Smooth muscle cell (in vitro differentiated cells): Measurements from ENCODE around the gene STPG4. TPM values are rescaled to one million over a fixed set of nuclear protein-coding genes. Genes with fewer than 3 reads are reported as not detected.

ENCODE experiments used
- DNase-seq: peaks from one replicate; lab custom pipeline; 2025; ENCODE audit not compliant: unreplicated experiment; lab: John Stamatoyannopoulos, UW
- H2AFZ ChIP-seq: fragments of 200-600 bp; sonication (generic); 2 replicates; pipeline ENCODE4 v1.6.0; 2016; ENCODE audit warnings: antibody characterized with exemption, low read depth, mild to moderate bottlenecking
- H3F3A ChIP-seq: fragments of 200-600 bp; sonication (generic); 2 replicates; pipeline ENCODE4 v1.6.0; 2017; ENCODE audit warnings: antibody characterized with exemption, low read depth
- H3K27ac ChIP-seq: fragments of 200-600 bp; sonication (generic); 2 replicates; pipeline ENCODE4 v1.5.1; 2016; ENCODE audit warnings: low read depth, mild to moderate bottlenecking
- H3K27me3 ChIP-seq: fragments of 200-600 bp; sonication (generic); 2 replicates; pipeline ENCODE4 v1.6.1; 2016; ENCODE audit warnings: low read depth, mild to moderate bottlenecking
- H3K36me3 ChIP-seq: fragments of 200-600 bp; sonication (generic); 2 replicates; pipeline ENCODE4 v1.5.1; 2016; ENCODE audit warnings: low read depth
- H3K4me1 ChIP-seq: fragments of 200-600 bp; sonication (generic); 2 replicates; pipeline ENCODE4 v1.5.1; 2016; ENCODE audit warnings: low read depth
- H3K4me2 ChIP-seq: fragments of 200-600 bp; sonication (generic); 2 replicates; pipeline ENCODE4 v1.6.0; 2016; ENCODE audit warnings: mild to moderate bottlenecking
- H3K4me3 ChIP-seq: fragments of 200-600 bp; sonication (generic); 2 replicates; pipeline ENCODE4 v1.5.1; 2016; ENCODE audit warnings: mild to moderate bottlenecking
- H3K79me2 ChIP-seq: fragments of 200-600 bp; sonication (generic); 2 replicates; pipeline ENCODE4 v1.6.0; 2016; ENCODE audit warnings: low read depth, mild to moderate bottlenecking
- H3K9ac ChIP-seq: fragments of 200-600 bp; sonication (generic); 2 replicates; pipeline ENCODE4 v1.6.0; 2016; ENCODE audit warnings: low read depth
- H3K9me3 ChIP-seq: fragments of 200-600 bp; sonication (generic); replicated peaks from 2 replicates; pipeline ENCODE4 v1.5.1; 2016; ENCODE audit warnings: low read depth
- H4K20me1 ChIP-seq: fragments of 200-600 bp; sonication (generic); 2 replicates; pipeline ENCODE4 v1.6.0; 2016; ENCODE audit warnings: low read depth
- WGBS: methylation state at CpG from one replicate; pipeline ENCODE4 v1.1.7; 2016; ENCODE audit warnings: low lambda C conversion rate; 5-methylcytosine and 5-hydroxymethylcytosine counted together
- polyA plus RNA-seq: library from polyadenylated mRNA; unstranded; fragments of >200 nt; fragmentation: Nextera tagmentation; extraction: Ambion mirVana; gene quantifications from 2 replicates; pipeline ENCODE4 v1.2.1, GENCODE V29; 2016
- total RNA-seq: library from RNA; depleted of rRNA; stranded (reverse); fragments of >200 nt; gene quantifications from 2 replicates; pipeline ENCODE4 v1.2.3, GENCODE V29; 2014
- TF ChIP-seq, protein P1 (sequence below): fragments of 200-600 bp; sonication (generic); IDR thresholded peaks from 2 replicates; pipeline ENCODE4 v1.5.1; 2017; ENCODE audit warnings: borderline replicate concordance, mild to moderate bottlenecking, antibody characterized with exemption; ENCODE audit not compliant: insufficient read depth, poor library complexity, severe bottlenecking

STPG4 gene
- total and polyA plus RNA-seq, 2 experiments from 2014 or later: 0.54 TPM; not detected in 1

DNA sequence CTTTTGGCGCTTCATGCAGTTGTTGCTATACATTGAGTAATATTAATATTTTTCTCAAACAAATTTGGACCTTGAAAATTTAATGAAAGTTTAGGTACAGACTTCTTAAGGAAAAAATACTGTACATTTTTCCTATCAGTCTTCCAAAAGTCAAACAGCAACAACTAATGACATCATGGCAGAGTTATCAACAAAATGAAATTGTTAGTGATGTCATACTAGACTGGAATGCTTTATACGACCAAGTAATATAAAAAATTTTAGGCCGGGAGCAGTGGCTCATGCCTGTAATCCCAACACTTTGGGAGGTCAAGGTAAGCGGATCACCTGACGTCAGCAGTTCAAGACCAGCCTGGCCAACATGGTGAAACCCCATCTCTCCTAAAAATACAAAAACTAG, 12.0 kb upstream of the STPG4 start:
- Histone ChIP-seq H3K4me2 (no peak overlapping the region), H3F3A (peaks cover 28% of the 10 kb centered on the region), H3K27me3 (no peaks in the 10 kb centered on the region), H3K27ac (peak overlapping the region; percentile 11), H3K79me2 (peaks cover 95% of the 10 kb centered on the region), H3K4me3 (no peak overlapping the region), H4K20me1 (peaks cover 98% of the 10 kb centered on the region), H3K4me1 (peaks cover 30% of the 10 kb centered on the region), H3K9me3 (no peaks in the 10 kb centered on the region), H2AFZ (no peak overlapping the region), H3K36me3 (peaks cover 9% of the 10 kb centered on the region), H3K9ac (no peak overlapping the region)
- no peak for DNase-seq
- TF ChIP-seq, protein P1, sequence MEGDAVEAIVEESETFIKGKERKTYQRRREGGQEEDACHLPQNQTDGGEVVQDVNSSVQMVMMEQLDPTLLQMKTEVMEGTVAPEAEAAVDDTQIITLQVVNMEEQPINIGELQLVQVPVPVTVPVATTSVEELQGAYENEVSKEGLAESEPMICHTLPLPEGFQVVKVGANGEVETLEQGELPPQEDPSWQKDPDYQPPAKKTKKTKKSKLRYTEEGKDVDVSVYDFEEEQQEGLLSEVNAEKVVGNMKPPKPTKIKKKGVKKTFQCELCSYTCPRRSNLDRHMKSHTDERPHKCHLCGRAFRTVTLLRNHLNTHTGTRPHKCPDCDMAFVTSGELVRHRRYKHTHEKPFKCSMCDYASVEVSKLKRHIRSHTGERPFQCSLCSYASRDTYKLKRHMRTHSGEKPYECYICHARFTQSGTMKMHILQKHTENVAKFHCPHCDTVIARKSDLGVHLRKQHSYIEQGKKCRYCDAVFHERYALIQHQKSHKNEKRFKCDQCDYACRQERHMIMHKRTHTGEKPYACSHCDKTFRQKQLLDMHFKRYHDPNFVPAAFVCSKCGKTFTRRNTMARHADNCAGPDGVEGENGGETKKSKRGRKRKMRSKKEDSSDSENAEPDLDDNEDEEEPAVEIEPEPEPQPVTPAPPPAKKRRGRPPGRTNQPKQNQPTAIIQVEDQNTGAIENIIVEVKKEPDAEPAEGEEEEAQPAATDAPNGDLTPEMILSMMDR: no peak
- WGBS: 93% methylated on average over 5 of the region's 5 CpGs

DNA sequence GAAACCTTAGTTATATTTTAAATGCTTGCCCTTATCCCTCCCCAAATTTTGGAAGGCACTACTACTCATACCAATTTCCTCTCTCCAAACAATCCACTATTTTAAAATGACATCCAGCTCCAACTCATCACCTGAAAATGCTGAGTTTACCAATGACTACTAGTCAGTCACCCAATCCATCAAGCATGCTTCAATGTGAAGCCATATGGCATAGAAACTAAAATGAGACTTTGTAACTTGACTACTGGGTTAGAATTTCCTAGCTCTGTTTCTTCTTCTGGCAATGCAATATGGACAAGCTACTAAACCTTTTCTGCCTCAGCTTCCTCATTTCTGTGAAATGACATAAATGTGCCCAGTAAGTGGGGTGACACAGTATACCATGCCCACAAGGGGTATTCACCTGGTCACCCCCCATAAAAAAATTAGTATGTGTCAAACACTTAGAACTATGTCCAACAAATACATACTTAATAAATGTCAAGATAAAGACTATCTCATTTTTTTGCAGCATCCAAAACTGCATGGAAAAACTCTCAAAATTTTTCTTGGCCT, 10.0 kb upstream of the STPG4 start:
- H3K27me3 ChIP-seq: no peaks in the 10 kb centered on the region
- no peak overlapping the region for H3K27ac ChIP-seq
- H3K9me3 ChIP-seq: no peaks in the 10 kb centered on the region
- no peak overlapping the region for H3K4me3 ChIP-seq
- peaks cover 41% of the 10 kb centered on the region for H3F3A ChIP-seq
- DNase-seq: no peak
- H4K20me1 ChIP-seq: peaks cover 98% of the 10 kb centered on the region
- peaks cover 83% of the 10 kb centered on the region for H3K79me2 ChIP-seq
- H3K9ac ChIP-seq: no peak overlapping the region
- no peak overlapping the region for H2AFZ ChIP-seq
- H3K36me3 ChIP-seq: peaks cover 25% of the 10 kb centered on the region
- TF ChIP-seq, protein P1: no peak
- peaks cover 10% of the 10 kb centered on the region for H3K4me1 ChIP-seq
- H3K4me2 ChIP-seq: no peak overlapping the region

DNA sequence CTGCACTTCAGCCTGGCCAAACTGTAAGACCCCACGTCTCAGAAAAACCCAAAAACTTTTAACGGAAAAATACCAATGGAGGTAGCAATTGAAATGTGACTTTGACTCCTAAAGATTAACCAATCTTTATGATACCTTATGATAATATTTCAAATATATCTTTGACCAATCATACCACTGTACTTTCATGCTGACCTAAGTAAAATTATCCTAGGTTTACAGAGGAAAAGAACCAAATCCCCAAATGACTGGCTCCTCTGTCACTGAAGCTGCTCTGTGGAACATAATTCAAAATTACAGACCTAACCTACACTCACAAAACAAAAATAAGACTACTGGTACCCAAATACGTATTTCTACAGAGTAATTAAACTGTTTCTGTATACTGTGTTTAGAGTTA, 7.7 kb upstream of the STPG4 start:
- peaks cover 60% of the 10 kb centered on the region for H3K79me2 ChIP-seq
- no peak overlapping the region for H3K4me3 ChIP-seq
- H3K27ac ChIP-seq: peak overlapping the region; percentile 41
- H2AFZ ChIP-seq: no peak overlapping the region
- no peak overlapping the region for H3K9ac ChIP-seq
- H4K20me1 ChIP-seq: peaks cover 87% of the 10 kb centered on the region
- H3K9me3 ChIP-seq: no peaks in the 10 kb centered on the region
- TF ChIP-seq, protein P1: no peak
- 96% methylated on average over 3 of the region's 3 CpGs for WGBS
- peaks cover 10% of the 10 kb centered on the region for H3K4me1 ChIP-seq
- no peak overlapping the region for H3K4me2 ChIP-seq
- no peaks in the 10 kb centered on the region for H3K27me3 ChIP-seq
- peaks cover 54% of the 10 kb centered on the region for H3F3A ChIP-seq
- DNase-seq: no peak
- H3K36me3 ChIP-seq: peaks cover 31% of the 10 kb centered on the region

DNA sequence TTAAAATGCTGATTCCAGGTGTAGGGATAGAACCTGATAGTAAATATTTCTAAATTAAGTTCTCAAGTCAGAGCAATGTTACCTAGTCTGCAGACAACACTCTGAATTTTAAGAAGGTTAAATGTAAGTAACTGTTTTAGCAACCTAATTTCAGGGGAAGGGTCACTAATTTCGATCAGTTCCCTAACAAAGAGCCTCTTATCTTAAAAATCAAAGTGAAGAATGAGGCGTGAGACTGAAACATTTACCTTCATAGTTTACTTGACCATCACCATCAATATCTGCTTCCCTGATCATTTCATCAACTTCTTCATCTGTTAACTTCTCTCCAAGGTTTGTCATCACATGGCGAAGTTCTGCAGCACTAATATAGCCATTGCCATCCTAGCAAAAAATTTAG, 6.4 kb upstream of the STPG4 start:
- H3K9ac ChIP-seq: no peak overlapping the region
- H3K36me3 ChIP-seq: peaks cover 31% of the 10 kb centered on the region
- H2AFZ ChIP-seq: no peak overlapping the region
- TF ChIP-seq, protein P1: no peak
- WGBS: 97% methylated on average over 3 of the region's 3 CpGs
- H3K27me3 ChIP-seq: no peaks in the 10 kb centered on the region
- H3K79me2 ChIP-seq: peaks cover 48% of the 10 kb centered on the region
- peaks cover 55% of the 10 kb centered on the region for H3F3A ChIP-seq
- no peaks in the 10 kb centered on the region for H3K9me3 ChIP-seq
- no peak for DNase-seq
- H3K27ac ChIP-seq: no peak overlapping the region
- H4K20me1 ChIP-seq: peaks cover 75% of the 10 kb centered on the region
- peaks cover 2% of the 10 kb centered on the region for H3K4me1 ChIP-seq
- no peak overlapping the region for H3K4me2 ChIP-seq
- no peak overlapping the region for H3K4me3 ChIP-seq
